ENCODE results near the gene GPR108.
"Not testable (repeated sequence)": the region's sequence is repeated elsewhere in the genome, so short reads cannot be mapped to it uniquely, and the experiment has no call there.

GPR108 gene

GRCh38 chr19:6718741-6719539 lies 18.4 kb downstream of the GPR108 start:
- peak; percentile 41 for DNase-seq

- no peak for DNase-seq
Observed at GRCh38 chr19:6718111-6718740, 19.2 kb downstream of the GPR108 start.

GRCh38 chr19:6717441-6717971 lies 19.9 kb downstream of the GPR108 start:
- no peak for DNase-seq

GRCh38 chr19:6717036-6717435 lies 20.3 kb downstream of the GPR108 start:
- peak; percentile 14 for DNase-seq

DNA sequence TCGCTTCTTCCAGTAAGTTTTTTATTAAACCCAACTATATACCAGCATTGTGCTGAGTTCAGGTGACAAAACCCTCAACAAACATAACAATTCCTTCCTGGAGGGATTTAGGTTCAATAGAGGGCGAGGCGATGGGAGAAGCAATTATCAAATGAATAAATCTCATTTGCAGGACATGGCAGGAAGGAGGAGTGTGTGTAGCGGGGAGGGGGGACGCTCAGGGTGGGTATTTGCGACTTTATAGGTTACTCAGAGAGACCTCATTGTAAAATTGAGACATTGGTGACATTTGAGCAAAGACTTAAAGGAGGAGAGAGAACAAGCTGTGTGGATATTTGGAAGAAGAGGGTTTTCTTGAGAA lies 20.8 kb downstream of the GPR108 start:
- DNase-seq: no peak

GRCh38 chr19:6714749-6715555 lies 22.4 kb downstream of the GPR108 start:
- no peak for DNase-seq

- DNase-seq: no peak
Observed at GRCh38 chr19:6713773-6714692, 23.3 kb downstream of the GPR108 start.

DNA sequence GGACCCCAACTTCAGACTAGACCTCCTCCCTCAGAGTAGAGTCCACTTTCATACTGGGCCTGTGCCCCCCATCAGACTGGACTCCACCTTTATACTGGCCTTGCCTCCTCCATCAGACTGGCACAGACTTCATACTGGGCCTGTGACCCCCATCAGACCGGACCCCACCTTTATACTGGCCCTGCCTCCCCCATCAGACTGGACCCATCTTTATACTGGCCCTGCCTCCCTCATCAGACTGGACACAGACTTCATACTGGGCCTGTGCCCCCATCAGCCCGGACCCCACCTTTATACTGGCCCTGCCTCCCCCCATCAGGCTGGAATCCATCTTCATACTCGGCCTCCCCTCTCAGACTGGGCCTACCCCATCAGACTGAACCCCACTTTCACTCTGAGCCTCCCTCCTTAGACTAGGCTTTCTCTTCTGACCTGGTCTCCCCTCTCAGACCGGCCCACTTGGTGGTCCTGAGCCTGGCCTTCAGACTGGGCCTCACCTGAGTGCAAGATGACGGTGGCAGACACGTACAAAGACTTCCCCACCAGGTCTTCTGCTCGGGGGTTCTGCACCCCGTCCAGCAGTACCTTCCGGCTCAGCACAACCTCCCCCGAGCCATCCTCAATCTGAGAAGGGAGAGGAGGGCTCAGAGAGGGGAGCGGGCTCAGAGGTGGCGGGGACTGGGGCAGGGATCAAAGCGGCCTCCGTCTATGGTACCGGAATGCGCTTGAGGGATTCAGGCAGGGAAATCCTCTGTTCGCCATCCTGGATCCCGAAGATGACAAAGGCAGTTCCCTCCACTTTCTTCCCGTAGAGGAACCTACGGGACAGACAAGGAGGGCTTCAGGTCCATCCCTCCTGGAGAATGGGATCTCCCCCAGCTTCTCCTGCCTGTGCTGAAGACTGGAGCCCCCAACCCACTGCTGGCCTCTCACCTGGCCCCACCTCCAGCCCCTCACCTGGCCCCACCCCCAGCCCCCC lies 24.4 kb downstream of the GPR108 start:
- DNase-seq: no peak

- DNase-seq: no peak
Observed at GRCh38 chr19:6712231-6712630, 25.1 kb downstream of the GPR108 start.

DNA sequence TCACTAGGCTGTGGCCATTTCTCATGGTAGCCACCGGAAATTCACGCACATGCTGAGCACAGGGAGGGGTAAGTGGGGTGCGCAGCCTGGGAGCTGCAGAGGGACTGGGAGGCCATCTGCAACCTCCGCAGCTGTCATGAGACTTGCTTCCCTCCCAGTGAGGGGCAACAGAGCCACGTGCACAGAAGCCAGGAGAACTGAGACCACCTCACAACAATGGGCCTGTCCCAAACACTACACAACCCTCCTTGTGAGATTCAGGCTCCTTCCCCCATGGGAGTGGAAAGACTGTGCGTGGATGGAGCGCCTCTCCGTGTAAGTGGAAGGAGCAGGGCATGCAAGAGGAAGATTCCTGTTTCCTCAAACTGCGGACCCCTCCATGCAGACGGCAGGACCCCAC lies 25.8 kb downstream of the GPR108 start:
- DNase-seq: no peak

GRCh38 chr19:6711078-6711361 lies 26.4 kb downstream of the GPR108 start:
- DNase-seq: no peak

DNA sequence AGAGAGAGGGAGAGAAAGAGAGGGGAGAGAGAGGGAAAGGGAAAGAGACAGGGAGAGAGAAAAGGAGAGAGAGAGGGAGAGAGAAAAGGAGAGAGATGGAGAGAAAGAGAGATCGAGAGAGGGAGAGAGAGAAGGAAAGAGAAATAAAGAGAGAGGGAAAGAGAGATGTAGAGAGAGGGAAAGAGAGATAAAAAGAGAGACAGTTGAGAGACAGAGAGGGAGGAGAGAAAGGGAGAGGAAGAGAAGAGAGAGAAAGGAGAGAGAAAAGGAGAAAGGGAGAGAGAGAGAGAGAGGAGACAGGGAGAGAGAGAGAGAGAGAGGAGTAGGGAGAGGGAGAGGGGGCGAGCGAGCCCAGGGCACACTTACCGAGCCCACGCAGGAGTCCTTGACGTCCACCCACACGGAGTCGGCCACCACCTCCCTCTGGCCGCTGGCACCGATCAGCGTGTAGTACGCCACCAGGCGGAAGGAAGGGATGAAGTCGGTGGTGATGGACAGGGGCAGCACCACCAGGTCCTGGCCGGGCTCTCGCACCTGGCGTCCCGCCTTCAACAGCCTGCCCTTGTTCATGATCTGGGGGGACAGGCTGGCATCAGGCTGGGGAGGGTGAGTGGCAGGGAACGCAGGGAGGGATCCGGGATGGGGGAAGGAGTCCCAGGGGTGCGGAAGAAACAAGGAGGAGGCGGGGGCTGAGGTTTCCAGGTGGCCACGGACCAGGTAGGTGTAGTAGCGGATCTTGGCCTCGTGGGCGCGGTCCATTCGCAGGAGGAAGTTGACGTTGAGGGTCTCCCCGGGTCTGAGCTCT lies 26.9 kb downstream of the GPR108 start:
- DNase-seq: no peak

- no peak for DNase-seq
Observed at GRCh38 chr19:6709549-6709948, 27.8 kb downstream of the GPR108 start.

DNA sequence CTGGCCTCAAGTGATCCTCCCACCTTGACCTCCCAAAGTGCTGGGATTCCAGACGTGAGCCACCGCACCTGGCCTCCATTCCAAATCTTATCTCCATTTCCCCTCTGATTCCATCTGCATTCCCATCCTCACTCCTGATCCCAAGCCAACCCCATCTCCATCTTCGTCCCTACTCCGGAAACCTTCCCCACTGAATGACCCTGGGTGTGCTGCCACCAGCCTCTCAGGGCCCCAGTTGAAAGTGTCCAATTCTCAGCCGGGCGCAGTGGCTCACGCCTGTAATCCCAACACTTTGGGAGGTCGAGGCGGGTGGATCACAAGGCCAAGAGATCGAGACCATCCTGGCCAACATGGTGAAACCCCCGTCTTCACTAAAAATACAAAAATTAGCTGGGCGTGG lies 28.5 kb downstream of the GPR108 start:
- DNase-seq: not testable (repeated sequence)

GRCh38 chr19:6708346-6708745 lies 29.0 kb downstream of the GPR108 start:
- DNase-seq: no peak

DNA sequence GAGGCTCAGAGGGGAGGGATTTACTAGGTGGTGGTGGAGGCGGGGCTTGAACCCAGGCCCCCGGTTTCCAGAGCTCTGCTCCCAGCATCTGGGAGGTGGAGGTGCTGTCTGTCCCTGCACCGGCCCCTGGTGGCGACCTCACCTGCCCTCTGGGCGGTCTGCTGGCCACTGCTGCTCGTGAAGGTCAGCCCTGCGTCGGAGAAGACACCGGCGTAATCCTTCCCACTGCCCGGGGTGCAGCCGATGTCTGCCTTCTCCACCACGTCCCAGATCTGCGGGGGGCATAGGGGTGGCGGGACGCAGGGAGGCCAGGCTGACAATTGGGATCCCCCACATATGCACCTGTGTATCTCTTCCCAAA lies 29.7 kb downstream of the GPR108 start:
- no peak for DNase-seq

- DNase-seq: no peak
Observed at GRCh38 chr19:6707011-6707657, 30.2 kb downstream of the GPR108 start.

DNA sequence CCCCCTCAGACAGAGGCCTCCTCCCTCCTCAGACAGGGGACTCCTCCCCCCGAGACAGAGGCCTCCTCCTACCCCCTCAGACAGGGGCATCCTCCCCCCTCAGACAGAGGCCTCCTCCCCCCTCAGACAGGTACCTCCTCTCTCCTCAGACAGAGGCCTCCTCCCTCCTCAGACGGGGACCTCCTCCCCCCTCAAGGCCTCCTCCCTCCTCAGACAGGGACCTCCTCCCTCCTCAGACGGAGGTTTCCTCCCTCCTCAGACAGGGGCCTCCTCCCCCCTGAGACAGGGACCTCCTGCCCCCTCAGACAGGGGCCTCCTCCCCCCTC lies 30.8 kb downstream of the GPR108 start:
- DNase-seq: no peak

GRCh38 chr19:6705931-6706632 lies 31.3 kb downstream of the GPR108 start:
- no peak for DNase-seq
